ENCODE measurements around the gene COL18A1.
"Not testable (repeated sequence)": the region's sequence is repeated elsewhere in the genome, so short reads cannot be mapped to it uniquely, and the experiment has no call there.

COL18A1 gene

DNA sequence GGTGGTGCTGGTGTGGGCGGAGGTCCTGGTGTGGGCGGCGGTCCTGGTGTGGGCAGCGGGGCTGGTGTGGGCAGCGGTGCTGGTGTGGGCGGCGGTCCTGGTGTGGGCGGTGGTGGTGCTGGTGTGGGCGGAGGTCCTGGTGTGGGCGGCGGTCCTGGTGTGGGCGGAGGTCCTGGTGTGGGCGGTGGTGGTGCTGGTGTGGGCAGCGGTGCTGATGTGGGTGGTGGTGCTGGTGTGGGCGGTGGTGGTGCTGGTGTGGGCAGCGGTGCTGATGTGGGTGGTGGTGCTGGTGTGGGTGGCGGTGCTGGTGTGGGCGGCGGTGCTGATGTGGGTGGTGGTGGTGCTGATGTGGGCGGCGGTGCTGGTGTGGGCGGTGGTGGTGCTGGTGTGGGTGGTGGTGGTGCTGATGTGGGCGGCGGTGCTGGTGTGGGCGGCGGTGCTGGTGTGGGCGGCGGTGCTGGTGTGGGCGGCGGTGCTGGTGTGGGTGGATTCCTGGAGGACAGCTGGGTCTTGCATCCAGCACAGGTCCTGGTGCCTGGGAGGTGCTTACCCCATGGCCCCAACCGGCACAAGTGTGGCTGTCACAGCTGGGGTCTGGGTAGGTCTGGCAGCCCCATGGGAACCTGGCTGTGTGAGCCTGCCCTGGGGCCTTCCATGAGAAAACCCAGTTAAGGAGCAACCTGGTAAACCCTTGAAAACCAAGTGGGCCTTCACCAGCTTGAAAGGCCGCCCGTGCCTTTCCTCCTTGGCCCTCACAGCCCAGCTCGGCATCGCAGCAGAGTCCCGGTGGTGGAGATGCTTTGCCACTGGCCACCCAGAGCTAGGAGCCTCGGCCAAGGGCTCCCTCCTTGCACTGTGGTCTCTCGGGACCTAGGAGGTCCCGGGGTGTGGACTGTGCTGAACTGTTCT lies 38.0 kb downstream of the COL18A1 start:
- not testable (repeated sequence) for DNase-seq

DNA sequence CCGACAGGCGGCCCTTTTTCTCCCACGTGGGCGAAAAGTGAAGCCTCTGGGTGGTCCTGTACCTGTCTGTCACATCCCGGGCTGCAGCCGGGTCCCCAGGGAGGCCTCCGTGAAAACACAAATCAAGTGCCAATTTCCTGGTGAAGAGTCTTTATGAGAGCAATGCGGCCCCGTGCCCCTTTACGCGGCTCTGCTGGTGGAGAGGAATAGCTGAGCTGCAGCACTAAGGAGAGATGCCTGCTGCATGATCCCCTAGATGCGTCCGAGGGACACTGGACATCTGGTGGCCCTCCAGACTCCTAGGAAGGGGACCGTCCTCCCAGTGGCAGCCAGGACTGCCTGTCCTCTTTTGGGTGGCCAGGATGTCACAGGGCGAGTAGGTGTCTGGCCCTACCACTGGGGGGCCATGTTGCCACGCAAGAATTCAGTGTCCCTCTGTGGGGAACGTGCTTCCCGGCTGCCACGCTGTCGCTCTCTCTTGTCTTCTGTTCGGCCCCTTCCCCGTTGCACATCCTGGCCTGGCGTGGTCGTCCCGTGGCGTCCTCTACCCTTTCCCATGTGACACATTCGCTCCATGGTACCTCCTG lies 38.7 kb downstream of the COL18A1 start:
- DNase-seq: no peak

DNA sequence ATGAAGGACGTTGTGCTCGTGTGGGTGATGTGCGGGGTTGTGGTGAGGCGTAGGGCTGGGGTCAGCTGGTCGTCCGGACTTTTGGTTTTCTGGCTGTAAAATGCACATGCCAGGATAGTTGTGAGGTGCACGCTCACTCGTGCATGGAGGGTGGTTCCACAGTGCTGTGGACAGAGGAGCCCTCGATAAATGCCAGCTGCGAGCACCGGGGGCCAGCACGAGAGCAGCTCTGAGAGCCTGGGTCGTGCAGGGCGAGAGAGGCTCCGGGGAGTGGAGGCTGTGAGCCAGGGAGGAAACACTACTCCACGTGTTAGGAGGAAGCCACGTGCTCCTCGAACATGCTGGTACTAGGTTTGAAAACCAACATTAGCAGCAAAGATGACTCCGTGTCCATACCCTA lies 39.4 kb downstream of the COL18A1 start:
- no peak for DNase-seq

DNA sequence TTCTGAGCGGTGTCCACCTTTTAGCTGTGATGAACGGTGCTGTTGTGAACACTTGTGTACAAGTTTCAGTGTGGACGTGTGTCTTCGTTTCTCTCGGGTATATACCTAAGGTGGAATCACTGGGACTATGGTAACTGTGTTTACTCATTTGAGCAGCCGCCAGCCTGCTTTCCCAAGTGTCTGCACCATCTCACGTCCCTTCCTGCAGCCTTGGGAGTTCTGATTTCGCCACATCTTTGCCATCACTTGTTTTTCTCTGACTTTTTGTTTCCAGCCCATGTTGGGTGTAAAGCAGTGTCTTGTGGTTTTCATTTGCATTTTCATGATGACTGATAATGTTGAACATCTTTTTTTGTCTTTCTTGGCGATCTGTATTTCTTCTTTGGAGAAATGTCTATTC lies 40.4 kb downstream of the COL18A1 start:
- DNase-seq: no peak

DNA sequence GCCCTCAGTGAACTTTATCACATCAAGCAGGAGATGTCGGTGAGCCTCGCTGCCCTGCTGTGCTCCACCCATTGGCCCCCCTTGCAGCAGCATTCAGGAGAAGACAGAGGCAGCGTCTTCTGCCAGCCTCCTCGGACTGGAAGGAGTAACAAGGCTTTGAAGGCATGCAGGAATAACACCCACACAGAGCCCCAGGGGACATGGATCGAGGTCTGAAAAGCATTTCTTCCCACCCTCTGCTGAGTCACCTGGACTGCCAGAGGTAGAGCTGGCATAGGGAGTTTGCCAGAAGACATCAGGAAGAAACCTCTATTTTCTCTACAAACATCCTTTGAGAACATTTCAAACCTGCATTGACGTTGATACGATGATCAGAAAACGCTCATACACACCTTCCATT lies 42.9 kb downstream of the COL18A1 start:
- DNase-seq: no peak

DNA sequence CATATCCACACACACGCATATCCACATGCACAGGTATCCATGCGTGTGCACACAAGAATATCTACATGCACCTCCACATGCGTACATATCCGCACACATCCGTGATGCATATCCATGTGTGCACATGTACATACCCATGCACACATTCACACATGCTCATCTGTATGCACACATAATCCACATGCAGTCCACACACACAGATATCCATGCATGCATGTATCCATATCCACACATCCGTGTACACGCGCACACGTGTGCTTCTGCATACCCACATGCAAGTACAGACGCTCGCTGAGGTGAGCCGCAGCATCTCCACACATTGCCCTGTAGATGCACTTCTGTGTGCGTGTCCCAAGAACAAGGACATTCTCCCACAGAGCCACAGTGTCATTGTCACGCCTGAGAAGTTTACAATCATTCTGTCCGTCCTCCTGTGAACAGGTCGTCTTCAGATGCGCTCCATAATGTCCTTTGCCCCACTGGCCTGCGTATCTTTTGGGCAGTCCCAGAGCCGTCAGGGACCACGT lies 43.4 kb downstream of the COL18A1 start:
- no peak for DNase-seq

DNA sequence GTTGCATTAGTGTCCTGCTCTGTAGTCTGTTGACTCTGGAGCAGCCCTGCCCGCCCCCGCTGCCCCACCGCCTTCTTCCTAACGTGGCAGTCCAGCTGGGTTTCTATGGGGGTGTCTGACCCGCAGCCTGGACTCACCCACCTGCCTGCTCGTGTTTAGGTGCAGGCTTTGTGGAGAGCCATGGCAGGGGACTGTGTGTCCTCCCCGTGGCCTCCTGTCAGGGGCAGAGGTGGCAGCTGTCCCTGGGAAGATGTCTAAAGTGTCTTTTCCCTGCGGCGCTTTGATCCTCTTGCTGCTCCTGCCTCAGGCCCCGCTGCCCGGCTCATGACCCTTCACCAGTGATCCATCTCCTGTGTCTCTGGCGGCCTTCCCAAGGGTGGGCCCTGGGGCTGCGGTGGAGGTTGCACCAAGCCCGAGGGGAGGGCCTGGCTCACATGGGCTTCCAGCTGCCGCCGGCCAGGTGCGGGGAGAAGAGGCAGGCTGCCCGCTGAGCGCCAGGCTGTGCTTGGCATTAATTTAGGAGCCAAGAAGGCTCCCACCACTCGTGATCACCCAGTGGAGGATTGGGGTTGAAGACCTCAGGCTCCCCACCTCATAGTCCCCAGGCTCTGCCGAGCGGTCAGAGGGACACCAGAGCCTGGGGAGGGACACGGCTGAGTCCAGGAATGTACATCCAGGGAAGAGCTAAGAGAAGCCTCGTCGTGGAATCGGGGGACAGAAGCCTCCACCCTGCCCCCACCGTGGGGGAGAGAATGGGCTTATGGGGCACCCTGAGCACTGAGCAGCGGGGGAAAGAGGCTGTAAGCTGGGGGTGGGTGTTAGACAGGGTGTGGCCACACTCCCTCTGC lies 44.1 kb downstream of the COL18A1 start:
- no peak for DNase-seq

DNA sequence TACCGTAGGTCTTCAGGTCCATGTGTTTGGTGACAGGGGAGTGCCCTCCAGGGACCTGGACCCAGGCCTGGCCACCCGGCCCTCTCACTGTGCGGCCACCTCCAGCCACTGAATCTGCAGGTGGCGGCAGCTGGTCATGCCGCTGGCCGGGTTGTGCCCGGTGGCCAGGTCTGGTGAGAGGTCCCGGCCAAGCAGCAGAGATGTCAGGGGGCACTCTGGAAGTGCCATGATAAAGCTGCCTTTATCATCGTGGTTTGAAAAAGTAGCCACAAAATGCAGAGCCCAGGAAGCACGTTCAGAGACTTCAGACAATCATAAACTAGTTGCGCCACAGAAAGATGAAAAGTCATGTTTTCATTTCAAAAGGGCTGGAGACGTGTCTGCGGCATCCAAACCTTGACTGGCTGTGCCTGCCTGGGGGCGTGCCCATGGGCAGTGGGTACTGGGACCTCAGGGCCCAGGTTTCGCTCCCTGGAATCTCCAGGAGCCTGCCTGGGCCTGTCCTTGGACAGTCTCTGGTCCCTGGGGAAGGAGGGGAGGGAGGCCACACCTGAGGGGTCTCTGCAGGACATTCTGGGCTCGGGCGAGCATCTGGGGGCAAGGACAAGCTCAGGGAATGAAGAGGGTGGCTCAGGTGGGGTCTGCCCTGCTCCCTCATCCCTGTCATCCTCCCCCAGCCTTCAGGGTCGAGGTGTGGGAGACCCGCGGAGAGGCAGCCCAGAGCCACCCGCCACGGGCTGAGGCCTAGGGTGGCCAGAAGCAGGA lies 44.9 kb downstream of the COL18A1 start:
- DNase-seq: no peak

DNA sequence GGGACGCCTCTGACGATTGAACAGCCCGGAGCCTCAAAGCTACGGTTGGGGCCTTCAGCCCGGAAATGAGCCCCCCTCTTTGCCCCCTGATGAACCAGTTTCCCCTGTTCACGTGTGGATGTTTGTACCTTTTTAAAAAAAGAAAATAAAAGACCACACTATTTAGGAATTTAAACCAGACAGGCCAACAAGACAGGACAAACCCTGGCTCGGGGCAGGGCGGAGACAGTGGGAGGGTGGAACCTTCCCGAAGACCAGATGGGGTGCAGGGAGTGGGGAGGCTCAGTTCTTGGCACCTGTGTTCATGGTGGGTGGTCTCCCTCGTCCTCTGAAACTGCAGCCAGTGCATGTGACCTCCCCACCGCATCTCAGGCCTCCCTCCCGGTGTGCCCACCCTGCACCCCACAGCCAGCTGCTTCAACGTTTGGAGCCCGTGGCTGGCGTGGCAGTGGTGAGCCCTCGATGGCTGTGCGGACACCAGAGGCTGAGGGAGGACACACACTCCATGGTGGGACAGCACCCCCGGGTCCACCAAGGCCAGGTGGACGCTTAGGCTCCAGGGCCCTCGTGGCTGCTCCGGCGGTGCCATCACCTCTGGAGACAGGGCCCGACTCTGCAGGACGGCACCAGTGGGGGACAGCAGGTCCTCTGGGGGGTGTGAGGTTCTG lies 45.6 kb downstream of the COL18A1 start:
- no peak for DNase-seq

DNA sequence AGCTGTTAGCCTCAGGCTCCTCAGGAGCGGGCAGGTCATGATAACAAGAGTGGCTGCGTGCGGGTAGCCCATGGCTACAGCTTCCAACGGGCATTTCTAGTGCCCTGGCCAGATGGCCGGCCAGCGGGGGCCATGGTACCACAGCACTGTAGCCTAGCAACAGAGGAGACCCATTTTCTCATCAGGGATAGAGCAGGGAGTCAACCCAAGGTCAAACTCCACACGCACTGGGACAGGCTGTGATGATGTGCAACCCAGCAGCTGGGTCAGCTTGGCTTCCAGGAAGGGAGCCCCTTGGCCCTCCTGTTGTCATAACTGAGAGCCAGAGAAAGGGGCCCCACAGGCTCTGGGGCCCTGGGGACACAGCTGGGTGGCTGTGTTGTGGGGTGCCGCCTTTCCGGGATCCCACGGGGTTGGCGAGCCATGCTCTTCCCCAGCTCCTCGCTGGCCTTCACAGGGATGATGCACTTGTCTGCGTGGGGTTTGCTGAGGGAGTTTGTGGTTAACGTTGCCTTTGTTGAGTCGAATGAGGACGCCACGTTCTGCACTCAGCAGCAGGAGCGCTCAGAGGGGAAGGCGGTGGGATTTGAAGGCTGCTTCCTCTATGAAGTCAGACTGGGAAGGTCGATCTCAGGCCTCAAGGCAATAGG lies 46.3 kb downstream of the COL18A1 start:
- DNase-seq: no peak

DNA sequence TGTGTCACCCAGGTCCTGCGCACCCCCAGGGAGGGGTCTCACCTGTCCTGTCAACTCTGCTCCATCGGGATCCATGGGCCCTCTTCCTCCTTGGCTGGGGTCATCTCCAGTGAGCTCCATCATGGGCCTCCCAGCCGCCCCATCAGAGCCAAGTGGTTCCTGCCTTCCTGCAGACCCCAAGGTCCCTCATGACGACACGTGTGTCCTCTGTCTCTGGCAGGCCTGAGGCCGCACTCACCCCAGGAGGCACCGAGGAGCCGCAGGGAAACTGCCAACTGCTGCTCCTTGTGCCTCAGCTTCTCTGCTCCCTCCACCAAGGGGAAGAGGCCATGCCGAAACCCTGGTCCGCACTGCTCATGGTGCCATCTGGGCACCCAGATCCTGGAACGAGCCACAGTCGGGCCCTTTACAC lies 46.8 kb downstream of the COL18A1 start:
- no peak for DNase-seq

DNA sequence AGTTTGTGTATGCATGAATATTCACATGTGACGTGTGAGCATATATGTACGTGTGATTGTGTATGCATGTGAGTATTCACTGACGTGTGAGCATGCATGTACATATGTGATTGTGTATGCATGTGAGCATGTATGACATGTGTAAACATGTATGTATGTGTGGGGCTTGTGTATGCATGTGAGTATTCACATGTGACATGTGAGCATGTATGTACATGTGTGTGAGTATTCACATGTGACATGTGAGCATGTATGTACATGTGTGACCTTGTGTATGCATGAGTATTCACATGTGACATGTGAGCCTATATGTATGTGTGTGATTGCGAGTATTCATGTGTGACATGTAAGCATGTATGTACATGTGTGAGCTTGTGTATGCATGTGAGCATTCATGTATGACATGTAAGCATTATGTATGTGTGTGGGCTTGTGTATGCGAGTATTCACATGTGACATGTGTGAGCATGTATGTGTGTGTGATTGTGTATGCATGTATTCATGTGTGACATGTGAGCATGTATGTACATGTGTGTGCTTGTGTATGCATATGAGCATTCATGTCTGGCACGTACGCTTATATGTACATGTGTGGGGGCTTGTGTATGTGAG lies 47.8 kb downstream of the COL18A1 start:
- no peak for DNase-seq

DNA sequence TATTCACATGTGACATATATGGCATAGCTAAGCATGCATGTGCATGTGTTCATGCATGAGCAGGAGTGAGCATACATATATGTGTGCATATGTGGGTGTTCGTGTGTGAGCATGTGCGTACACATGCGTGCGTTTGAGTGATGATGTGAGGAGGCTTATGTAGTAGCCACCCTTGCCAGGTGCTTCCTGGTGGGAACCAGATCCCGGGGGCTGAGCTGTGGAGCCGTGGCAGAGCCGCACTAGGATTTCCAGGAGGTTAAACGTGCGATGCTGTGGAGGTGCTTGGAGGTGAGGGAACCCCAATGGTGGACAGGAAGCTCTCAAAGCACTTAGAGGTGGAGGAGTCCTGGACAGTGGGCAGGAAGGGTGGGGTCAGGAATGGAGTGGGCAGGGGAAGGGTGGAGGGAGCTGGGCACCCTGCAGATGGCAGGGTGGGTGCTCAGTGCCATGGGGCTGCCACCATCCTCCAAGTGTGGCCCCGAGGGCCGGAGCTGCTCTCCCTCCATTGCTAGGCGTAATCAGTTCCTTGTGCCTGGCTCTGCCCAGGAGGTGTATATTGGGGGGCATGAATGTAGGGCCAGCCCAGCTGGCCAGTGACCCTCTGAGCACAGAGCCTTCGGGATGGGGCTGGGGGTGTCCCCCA lies 48.5 kb downstream of the COL18A1 start:
- no peak for DNase-seq

DNA sequence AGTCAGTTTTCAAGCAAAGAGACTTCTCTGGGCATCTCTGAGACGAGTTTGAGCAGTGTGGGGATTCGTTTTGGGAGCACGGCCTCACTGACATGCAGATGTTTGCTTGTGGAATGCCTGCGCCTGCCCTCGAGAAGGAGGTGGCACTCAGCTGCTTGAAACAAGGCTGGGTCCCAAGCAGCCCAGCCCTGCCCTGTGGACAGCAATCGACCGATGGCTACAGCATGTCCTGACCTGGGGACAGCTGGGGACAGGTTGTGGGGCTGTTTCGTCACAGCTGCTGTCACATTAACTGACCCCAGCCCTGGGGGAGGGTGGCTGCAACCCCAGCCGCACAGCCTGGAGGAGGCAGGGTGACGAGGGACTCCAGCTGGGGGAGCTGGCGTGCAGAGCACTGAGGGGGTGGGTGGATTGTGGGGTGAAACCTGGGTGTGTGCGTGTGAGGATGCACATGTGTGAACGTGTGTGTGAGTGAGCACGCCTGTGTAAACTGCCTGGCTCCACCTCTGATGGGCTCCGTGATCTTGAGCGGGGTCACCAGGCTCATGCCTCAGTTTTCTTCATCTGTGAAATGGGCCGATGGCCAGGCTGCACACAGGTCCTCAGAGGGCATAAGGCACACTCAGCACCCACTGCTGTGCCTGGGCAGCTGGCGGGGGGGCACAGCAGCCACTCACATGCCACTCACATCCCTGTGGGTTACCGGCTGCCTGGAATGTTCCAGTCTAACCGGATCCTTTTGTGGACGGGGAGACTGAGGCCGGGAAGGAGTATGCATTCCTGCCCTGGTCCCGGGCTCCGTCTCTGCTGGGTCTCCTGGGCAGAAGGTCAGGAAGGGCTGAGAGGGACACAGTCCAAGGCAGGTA lies 49.3 kb downstream of the COL18A1 start:
- DNase-seq: no peak

DNA sequence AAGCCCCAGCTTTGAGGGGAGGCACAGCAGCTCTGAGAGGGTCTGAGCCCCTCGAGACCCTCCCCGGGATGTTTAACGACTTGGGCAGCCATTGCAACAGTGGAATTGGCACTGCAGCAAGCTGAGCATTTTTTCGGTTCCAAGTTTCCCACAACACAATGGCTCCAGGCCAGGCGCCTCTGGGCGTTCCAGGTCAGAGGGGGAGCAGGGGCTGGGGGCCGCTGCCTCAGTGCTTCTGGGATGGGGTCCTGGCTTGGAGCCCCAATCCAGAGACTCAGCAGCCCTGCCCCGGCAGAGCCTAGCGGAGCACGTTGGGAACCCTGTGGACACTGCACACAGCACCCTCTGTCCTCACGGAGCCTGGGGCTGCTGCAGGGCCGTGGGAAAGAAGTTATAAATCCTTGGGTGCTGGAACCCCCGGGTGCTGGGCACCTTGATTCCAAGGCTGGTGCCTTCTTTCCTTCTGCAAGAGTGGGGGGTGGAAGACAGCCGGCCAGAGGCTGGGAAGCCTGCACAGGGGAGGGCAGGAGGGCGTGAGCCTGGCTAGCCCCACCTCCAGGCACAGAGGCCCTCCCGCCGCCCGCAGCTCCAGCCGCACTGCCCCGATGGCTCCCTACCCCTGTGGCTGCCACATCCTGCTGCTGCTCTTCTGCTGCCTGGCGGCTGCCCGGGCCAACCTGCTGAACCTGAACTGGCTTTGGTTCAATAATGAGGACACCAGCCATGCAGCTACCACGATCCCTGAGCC lies 50.1 kb downstream of the COL18A1 start:
- no peak for DNase-seq

DNA sequence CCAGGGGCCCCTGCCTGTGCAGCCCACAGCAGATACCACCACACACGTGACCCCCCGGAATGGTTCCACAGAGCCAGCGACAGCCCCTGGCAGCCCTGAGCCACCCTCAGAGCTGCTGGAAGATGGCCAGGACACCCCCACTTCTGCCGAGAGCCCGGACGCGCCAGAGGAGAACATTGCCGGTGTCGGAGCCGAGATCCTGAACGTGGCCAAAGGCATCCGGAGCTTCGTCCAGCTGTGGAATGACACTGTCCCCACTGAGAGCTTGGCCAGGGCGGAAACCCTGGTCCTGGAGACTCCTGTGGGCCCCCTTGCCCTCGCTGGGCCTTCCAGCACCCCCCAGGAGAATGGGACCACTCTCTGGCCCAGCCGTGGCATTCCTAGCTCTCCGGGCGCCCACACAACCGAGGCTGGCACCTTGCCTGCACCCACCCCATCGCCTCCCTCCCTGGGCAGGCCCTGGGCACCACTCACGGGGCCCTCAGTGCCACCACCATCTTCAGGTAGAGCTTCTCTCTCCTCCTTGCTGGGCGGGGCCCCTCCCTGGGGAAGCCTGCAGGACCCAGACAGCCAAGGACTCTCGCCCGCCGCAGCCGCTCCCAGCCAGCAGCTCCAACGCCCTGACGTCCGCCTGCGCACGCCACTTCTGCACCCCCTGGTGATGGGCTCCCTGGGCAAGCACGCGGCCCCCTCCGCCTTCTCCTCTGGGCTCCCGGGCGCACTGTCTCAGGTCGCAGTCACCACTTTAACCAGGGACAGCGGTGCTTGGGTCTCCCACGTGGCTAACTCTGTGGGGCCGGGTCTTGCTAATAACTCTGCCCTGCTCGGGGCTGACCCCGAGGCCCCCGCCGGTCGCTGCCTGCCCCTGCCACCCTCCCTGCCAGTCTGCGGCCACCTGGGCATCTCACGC lies 51.0 kb downstream of the COL18A1 start:
- DNase-seq: no peak

DNA sequence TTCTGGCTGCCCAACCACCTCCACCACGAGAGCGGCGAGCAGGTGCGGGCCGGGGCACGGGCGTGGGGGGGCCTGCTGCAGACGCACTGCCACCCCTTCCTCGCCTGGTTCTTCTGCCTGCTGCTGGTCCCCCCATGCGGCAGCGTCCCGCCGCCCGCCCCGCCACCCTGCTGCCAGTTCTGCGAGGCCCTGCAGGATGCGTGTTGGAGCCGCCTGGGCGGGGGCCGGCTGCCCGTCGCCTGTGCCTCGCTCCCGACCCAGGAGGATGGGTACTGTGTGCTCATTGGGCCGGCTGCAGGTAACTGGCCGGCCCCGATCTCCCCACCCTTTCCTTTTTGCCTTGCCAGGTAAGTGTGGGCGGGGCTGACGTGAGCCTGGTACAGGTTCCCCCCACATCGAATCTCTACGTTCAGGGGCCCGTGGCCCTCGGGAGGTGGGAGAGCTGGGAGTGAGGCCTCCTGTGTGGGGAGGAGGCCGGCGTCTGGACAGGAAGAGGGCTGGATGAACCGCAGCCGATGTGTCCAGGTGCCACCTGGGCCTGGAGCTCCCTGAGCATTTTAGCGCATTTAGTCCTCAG lies 51.7 kb downstream of the COL18A1 start:
- no peak for DNase-seq

Measured in activated CD4-positive, CD25-positive, alpha-beta regulatory T cell (primary cell).